Stimulated activated CD8-positive, alpha-beta memory T cell treated with anti-CD3 and anti-CD28 coated beads, Interleukin-4, amount 100 ng/mL, for 24 hours (primary cell): ENCODE measurements around the gene ZNF215.
A peak's percentile ranks its signal among the peaks of the same experiment; 100 is the strongest.
"Not testable (repeated sequence)": the region's sequence is repeated elsewhere in the genome, so short reads cannot be mapped to it uniquely, and the experiment has no call there.

ENCODE experiments used
- DNase-seq: peaks from one replicate; pipeline ENCODE4 v3.0.0-alpha.2; 2020; ENCODE audit warnings: low read depth

ZNF215 gene

DNA sequence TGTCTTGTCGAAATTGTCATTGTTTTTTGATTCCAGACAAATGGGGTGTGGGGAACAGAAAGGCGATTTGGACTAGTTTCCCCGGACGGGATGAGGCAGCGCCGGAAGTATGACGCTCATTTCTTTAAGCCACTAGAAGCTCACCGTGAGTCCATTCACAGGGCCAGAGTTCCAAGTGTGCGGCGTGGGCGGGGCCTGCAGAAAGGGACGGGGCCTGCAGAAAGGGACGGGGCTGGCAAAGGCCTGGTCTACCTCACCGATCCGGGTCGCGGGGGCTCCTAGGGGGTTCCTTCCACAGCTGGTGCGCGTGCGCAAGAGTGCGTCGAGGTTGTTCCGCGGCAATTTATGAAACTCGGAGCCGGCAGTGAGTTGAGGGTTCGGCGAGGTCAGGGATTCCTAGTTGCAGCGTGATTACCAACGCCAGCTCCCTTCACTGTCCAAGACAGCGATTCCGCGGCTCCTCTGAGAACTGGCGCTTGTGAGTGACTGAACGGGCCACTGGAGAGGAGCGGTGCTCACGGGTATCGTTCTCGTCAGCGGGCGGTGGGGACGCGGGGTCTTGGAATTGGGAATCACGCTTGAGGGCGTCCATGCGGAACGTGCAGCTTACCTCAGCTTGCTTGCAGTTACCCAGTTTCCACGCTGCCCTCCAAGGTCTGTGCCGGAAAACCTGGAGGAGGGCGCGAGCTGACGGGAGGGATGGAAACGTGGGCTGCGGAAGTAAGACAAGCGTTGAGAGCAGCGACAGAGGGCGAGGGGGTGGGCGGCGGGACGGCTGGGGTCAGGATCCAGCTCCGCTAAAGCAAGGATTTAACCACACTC lies at the start of gene ZNF215:
Gene ZNF215, plus strand, starts transcription at position 219 of the 822 bp plus-strand sequence. CDS start 5,847 bp downstream, outside the sequence.
- DNase-seq = peak; percentile 26

GRCh38 chr11:6876914-6877313 lies 49.3 kb upstream of the ZNF215 start:
- no peak for DNase-seq

- DNase-seq = no peak
Measured at GRCh38 chr11:6882751-6883150, 43.5 kb upstream of the ZNF215 start.

- not testable (repeated sequence) for DNase-seq
Measured at GRCh38 chr11:6887711-6888110, 38.5 kb upstream of the ZNF215 start.

- DNase-seq = no peak
Measured at GRCh38 chr11:6888830-6889229, 37.4 kb upstream of the ZNF215 start.

GRCh38 chr11:6889835-6890234 lies 36.4 kb upstream of the ZNF215 start:
- DNase-seq = no peak

DNA sequence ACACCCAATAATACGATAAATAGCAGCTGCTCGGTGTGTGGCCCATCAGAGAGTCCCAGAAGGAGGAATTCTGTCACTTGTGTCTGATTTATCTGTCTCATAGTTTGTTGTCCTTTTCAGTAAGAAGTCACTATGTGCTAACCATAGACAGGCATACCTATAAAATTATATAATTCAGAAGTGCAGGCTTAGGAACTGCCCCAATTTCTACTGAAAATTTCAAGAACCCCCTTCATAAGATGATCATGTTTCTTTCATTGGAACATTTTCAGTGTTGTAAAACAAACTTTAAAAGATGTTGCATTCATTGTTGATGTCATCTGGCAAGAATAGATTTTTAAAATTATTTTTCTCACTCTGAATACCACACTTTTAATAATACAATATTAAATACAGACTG lies 33.8 kb upstream of the ZNF215 start, which contains the start of gene OR2D2:
Gene OR2D2, minus strand, starts transcription at position 101 of the 400 bp plus-strand sequence. Its CDS starts 0 bp downstream, at position 101.
- no peak for DNase-seq

DNA sequence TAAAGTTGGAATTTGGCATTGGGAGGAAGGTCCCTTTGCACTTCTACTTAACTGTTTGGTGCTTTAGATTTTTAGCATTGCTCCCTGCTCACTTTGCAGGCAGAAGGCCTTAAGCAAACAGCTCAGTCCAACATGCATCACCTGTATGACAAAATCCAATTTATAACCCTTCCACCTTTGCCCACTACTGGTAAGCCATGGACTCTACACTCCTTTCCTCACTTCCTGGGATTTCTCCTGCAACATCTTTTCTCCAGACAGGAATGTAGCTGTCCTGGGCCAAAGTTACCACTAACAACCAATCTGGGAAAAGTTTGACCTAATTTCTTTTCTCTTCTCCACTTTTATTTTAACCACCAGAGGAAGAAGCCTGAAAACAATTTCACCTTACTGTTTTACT lies 32.1 kb upstream of the ZNF215 start:
- no peak for DNase-seq

- no peak for DNase-seq
Measured at GRCh38 chr11:6895010-6895409, 31.2 kb upstream of the ZNF215 start.

- no peak for DNase-seq
Measured at GRCh38 chr11:6898911-6899310, 27.3 kb upstream of the ZNF215 start.

DNA sequence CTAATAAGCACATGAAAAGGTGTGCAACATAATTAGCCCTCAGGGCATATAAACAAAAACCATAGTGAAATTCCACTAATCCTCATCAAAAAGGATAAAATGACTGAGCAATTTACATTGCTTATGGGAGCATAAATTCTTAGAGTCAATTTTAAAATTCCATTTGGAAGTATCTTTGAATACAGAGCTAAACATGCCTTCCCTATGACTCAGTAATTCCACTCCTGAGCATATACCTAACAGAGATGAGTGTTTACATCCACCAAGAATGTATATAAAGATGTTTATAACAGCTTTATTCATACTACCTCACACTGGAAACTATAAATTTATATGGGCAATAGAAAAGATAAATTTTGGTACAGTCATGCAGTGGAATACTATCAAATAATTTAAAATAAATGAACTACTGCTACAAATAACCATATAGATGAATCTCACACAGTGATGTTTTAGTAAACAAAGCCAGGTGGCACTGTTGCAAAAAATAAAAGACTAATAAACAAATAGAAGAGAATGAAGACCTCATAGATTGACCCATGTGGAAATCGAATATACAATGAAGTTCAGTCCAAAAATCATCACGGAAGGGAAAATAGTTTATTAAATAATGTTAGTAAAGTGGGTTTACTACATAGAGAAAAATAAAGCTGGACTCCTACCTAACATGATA lies 25.8 kb upstream of the ZNF215 start:
- DNase-seq = no peak

- DNase-seq = not testable (repeated sequence)
Measured at GRCh38 chr11:6904804-6905203, 21.4 kb upstream of the ZNF215 start.

DNA sequence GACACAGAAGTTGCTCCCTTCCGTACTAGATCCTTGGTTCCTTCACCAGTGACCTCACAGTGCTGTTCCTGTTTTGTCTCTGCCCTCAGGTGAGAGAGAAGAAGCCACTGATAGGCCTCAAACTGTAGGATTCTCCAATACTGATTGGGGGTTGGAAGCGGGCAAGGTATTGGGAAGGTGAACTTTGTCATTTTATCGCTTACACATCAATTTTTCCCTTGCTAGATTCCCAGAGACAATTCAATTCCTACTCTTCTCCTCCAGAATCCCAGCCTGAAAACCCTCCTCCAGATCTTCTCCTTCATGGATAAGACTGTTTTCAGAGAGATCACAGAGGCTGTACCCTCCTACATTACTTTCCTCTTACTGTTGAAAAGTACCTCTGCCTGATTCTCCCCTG lies 14.8 kb upstream of the ZNF215 start:
- no peak for DNase-seq

- no peak for DNase-seq
Measured at GRCh38 chr11:6911948-6912347, 14.3 kb upstream of the ZNF215 start.

DNA sequence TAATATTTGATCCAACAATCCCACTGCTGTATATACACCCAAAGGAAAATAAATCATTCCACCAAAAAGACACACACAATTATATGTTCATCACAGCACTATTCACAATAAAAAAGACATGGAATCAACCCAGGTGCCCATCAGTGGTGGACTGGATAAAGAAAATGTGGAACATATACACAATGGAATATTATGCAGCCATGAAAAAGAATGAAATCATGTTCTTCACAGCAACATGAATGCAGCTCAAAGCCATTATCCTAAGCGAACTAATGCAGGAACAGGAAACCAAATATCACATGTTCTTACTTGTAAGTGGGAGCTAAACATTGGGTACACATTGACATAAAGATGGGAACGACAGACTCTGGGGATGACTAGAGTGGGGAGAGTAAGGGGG lies 6.5 kb upstream of the ZNF215 start:
- DNase-seq = no peak

- DNase-seq = no peak
Measured at GRCh38 chr11:6920702-6921101, 5.5 kb upstream of the ZNF215 start, which contains the start of gene OR2D3. Gene OR2D3 (plus strand): TSS chr11:6921002. CDS start chr11:6921002, 0 bp downstream.

DNA sequence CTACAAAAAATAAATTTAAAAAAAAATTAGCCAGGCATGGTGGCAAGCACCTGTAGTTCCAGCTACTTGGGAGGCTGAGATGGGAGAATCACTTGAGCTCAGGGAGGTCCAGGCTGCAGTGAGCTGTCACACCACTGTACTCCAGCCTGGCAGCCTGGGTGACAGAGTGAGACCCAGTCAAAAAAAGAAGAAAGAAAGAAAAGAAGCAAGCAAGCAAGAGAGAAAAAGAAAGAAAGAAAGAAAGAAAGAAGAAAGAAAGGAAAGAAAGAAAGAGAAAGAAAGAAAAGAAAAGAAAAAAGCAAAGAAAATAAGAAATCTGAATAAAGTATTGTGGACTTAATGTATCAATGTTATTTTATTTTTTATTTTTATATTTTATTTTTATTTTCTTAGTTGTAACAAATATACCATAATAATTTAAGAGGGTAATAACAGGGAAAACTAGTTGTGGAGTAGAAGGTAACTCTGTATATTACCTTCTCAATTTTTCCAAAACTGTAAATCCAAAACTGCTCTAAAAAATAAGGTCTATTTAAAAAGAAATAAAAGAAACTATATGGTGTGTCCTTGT lies 1.1 kb upstream of the ZNF215 start:
- no peak for DNase-seq

DNA sequence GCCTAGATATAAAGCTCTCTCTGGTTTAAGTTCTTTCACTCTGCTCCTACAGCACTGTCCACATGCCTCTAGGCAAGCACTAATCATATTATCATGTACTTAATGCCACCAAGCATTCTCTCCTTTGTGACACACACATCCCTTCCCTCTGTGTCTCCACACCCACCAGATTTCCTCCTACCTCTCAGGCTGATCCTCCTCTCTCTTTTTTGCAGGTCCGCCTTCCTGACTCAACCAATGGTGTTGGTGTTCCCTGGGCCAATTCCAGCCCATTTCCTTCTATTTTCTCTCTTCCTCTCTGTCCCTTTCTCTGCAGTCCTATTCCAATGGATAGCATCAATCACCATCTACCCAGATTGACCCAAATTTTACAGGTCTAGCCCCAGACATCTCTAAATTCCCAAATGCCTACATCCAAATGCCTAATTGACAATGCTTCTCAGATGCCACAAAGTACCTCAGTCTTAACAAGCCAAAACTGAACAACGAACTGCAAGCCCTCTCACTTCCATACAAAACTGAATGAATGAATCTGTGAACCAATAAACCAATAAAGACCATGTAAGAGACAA lies 504 bp upstream of the ZNF215 start:
- no peak for DNase-seq

- DNase-seq = no peak
Measured at GRCh38 chr11:6927030-6927617, 898 bp downstream of the ZNF215 start.

GRCh38 chr11:6928916-6929315 lies 2.7 kb downstream of the ZNF215 start:
- DNase-seq = no peak

- no peak for DNase-seq
Measured at GRCh38 chr11:6931146-6931713, 5.0 kb downstream of the ZNF215 start.

DNA sequence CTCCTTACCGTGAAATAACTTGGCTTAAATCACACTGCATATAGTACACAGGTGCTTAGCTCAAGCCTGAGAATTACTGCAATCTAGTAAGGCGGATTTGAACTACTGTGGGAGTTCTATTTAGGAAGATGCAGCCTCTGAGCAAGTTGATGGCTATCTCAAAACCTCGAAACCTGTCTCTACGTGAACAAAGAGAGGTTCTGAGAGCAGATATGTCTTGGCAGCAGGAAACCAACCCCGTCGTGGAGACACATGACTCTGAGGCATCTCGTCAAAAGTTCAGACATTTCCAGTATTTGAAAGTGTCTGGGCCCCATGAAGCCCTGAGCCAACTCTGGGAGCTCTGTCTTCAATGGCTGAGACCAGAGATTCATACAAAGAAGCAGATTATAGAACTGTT lies 5.9 kb downstream of the ZNF215 start:
- no peak for DNase-seq
